Measurements from ENCODE around the gene UBR3.

The UBR3 gene

DNA sequence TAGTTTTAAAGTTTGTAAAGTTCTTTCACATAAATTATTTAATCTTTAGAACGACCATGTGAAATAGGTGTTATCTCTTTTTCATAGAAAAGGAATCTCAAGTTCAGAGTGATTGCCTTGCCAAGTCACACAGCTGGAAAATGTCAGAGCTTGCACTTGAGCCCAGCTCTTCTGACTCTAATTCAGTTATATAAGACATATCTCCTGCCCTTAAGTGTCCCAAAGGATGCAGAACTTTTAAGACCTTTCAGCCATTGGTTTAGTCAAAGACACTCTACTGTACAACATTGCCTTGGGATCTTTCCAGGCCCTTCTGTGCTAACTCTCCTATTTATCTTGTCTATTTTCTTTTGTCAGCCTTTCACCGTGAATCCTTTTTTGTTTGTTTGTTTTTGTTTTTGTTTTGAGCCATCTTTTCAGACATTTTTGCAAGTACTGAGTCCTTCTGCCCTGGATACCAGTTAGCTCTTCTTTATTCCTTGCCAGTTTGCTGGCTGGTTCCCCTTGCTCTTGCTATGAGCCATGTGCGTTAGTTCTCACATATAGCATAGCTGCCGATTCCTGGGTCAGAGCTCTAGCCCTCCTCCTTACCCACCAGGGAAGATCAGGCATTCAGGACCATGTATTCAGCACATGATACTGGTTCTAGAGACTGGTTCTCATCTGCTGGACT is 190.7 kb downstream of the UBR3 start:
- TF ChIP-seq, protein P1, sequence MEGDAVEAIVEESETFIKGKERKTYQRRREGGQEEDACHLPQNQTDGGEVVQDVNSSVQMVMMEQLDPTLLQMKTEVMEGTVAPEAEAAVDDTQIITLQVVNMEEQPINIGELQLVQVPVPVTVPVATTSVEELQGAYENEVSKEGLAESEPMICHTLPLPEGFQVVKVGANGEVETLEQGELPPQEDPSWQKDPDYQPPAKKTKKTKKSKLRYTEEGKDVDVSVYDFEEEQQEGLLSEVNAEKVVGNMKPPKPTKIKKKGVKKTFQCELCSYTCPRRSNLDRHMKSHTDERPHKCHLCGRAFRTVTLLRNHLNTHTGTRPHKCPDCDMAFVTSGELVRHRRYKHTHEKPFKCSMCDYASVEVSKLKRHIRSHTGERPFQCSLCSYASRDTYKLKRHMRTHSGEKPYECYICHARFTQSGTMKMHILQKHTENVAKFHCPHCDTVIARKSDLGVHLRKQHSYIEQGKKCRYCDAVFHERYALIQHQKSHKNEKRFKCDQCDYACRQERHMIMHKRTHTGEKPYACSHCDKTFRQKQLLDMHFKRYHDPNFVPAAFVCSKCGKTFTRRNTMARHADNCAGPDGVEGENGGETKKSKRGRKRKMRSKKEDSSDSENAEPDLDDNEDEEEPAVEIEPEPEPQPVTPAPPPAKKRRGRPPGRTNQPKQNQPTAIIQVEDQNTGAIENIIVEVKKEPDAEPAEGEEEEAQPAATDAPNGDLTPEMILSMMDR (conservative IDR thresholded peaks at IDR 0.05; ENCODE audit: low read depth): no peak
- no peak for DNase-seq (ENCODE audit: low spot score)
- POLR2A ChIA-PET (ENCODE audit: low non-redundant PET): no interaction called here
- no peak overlapping the region for H3K27ac ChIP-seq
- CTCF ChIA-PET: interaction anchor here (0.6 kb wide), 1 partner anchor 26 kb away, joined by 3 read pairs; no protein-coding TSS in a partner anchor

DNA sequence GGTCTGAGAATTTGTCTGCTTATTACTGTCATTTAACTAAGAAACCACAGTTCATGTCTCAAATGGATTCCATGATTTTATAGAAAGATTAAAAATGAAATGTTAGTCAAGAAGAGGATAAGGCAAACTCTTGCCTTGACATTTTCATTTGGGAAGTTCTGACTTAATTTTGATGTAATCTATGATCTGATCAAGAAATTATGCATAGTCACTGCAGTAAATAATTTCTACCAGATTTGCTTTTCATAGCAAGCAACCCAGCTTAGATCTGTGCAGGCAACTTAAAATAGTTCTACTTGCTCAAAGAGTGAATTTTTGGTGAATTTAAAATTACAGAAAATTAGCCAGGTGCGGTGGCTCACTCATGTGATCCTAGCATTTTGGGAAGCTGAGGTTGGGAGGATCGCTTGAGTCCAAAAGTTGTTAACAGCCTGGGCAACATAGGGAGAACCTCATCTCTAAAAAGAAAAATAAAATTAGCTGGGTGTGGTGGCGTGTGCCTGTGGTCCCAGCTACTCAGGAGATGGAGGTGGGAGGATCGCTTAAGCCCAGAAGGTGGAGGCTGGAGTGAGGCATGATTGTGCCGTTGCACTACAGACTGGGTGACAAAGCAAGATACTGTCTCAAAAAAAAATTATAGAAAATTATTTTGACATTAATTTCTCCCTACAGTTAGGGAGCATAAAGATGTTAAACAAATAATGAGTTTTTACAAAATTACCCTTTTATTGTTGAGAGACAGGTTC is 192.0 kb downstream of the UBR3 start:
- no peak for DNase-seq (ENCODE audit: low spot score)
- ChIA-PET CTCF (no interaction called here), POLR2A (ENCODE audit: low non-redundant PET) (no interaction called here)
- TF ChIP-seq, protein P1 (conservative IDR thresholded peaks at IDR 0.05; ENCODE audit: low read depth): no peak
- H3K27ac ChIP-seq: no peak overlapping the region

- CTCF ChIA-PET: no interaction called here
- DNase-seq (ENCODE audit: low spot score): no peak
- TF ChIP-seq, protein P1 (conservative IDR thresholded peaks at IDR 0.05; ENCODE audit: low read depth): no peak
- no peak overlapping the region for H3K27ac ChIP-seq
- POLR2A ChIA-PET (ENCODE audit: low non-redundant PET): no interaction called here
Measured at GRCh38 chr2:170020777-170021176, 193.5 kb downstream of the UBR3 start.

DNA sequence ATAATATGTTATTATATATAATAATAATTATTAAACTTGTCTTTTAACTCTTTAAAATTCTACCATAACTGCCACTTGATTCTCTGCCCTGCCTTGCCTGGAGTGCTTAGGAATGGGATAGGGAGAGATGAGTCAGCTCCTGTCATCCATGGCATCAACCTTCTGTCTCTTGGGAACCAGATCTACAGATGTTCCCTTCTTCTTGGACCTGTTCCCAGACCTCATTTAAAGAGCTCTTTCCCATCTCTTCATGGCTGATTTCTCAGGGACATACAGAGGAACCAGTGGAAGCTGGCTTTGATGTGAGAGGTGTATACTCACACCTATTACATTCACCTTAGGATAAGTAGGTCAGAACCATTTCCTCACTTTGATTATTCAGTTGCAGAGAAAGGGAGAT is 195.4 kb downstream of the UBR3 start:
- H3K27ac ChIP-seq: no peak overlapping the region
- ChIA-PET POLR2A (ENCODE audit: low non-redundant PET) (no interaction called here), CTCF (interaction anchor here (0.5 kb wide), 1 partner anchor 9 kb away, joined by 11 read pairs; no protein-coding TSS in a partner anchor)
- TF ChIP-seq, protein P1 (conservative IDR thresholded peaks at IDR 0.05; ENCODE audit: low read depth): no peak
- peak; percentile 35 for DNase-seq (ENCODE audit: low spot score)

GRCh38 chr2:170024721-170025120 is 197.5 kb downstream of the UBR3 start:
- CTCF ChIA-PET: no interaction called here
- POLR2A ChIA-PET (ENCODE audit: low non-redundant PET): no interaction called here
- no peak overlapping the region for H3K27ac ChIP-seq
- TF ChIP-seq, protein P1 (conservative IDR thresholded peaks at IDR 0.05; ENCODE audit: low read depth): no peak
- DNase-seq (ENCODE audit: low spot score): no peak

GRCh38 chr2:170025223-170025622 is 198.0 kb downstream of the UBR3 start:
- POLR2A ChIA-PET (ENCODE audit: low non-redundant PET): no interaction called here
- CTCF ChIA-PET: no interaction called here
- TF ChIP-seq, protein P1 (conservative IDR thresholded peaks at IDR 0.05; ENCODE audit: low read depth): no peak
- H3K27ac ChIP-seq: no peak overlapping the region
- no peak for DNase-seq (ENCODE audit: low spot score)
